Kidney tubule cell (primary cell): ENCODE results near the gene BICC1.

ENCODE experiments used
- DNase-seq: peaks from one replicate; pipeline ENCODE4 v3.0.0-alpha.2; 2018; ENCODE audit warnings: low spot score

The BICC1 gene

DNA sequence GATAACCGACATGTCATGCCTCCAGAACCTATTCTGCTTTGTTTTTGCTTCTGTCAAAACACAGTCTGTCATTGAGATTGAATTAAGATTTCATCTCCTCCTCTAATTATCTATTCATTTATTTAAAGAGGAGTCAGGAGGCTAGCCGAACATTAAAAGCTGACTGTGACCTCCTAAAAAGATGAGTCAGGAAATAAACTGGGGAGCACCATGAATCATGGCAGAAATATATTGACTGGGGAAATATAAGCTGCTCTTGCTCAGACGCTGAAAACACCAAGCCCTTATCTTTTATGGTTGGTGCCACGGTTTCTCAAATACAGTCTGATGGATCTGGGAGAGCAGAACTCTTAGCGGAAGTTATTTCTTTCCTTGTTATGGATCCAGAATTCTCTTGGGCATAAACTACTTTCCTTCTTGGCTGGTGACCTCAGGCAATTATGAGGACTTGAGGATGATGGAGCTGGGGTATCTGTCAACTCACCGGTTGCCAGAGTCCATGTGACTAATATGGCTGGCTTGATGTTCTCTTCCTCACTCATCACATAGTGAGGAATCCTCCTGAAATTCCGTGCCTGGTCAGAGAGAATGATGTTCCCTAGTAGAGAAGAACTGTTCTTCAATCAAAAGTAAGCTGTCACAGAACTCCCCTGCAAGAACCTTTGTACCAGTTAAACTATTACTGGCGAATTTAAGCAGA is 356.2 kb downstream of the BICC1 start:
- DNase-seq, result no peak

GRCh38 chr10:58870070-58870469 is 357.4 kb downstream of the BICC1 start:
- no peak for DNase-seq

DNA sequence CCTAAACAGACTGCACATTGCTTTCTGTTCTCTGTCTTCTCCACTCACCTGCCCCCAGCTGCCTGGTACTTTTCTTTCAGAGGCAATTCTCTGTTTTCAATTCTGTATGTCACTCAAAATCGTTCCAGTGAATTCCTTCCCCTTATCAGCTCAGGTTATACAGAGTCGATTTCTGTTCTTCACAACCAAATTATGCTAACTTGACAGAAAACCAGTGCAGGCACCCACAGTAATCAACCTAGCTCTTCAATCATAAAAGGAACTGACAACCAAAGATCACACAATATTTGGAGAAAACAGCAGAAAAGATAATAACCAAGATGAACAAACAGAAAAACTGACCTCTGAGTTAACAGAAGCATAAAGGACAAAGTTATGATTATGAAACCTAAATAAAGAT is 360.5 kb downstream of the BICC1 start:
- no peak for DNase-seq
